Vagina (tissue), 2 donors: ENCODE measurements around the gene GJA3.

Experiments
- CTCF ChIP-seq, 3 experiments: fragments of 450-650 bp in 2 of 3; fragments of 200-600 bp in 1 of 3; sonication (generic) in 1 of 3; IDR thresholded peaks; one replicate each; pipeline ENCODE4 v1.5.1; 2017 to 2019; ENCODE audit warnings: antibody characterized with exemption in 3 of 3, mild to moderate bottlenecking in 2 of 3, moderate library complexity in 2 of 3
- POLR2AphosphoS5 ChIP-seq, 2 donors: sonication (generic); formaldehyde crosslinking; IDR thresholded peaks; one replicate each; pipeline ENCODE4 v1.9.0; 2017; ENCODE audit warnings: antibody characterized with exemption in 2 of 2, mild to moderate bottlenecking in 2 of 2, low read depth in 1 of 2; ENCODE audit not compliant: insufficient read depth in 1 of 2

- TF ChIP-seq CTCF (IDR thresholded peaks at IDR 0.05) (no peak), POLR2AphosphoS5 (IDR thresholded peaks at IDR 0.05; ENCODE audit: insufficient read depth in 1 of 2, low read depth in 1 of 2) (no peak)
These were observed 51.8 kb downstream of the GJA3 start for GRCh38 chr13:20109037-20109436.
